ENCODE results near the gene SLC25A3.
"Not testable (repeated sequence)": the region's sequence is repeated elsewhere in the genome, so short reads cannot be mapped to it uniquely, and the experiment has no call there.

SLC25A3 gene

DNA sequence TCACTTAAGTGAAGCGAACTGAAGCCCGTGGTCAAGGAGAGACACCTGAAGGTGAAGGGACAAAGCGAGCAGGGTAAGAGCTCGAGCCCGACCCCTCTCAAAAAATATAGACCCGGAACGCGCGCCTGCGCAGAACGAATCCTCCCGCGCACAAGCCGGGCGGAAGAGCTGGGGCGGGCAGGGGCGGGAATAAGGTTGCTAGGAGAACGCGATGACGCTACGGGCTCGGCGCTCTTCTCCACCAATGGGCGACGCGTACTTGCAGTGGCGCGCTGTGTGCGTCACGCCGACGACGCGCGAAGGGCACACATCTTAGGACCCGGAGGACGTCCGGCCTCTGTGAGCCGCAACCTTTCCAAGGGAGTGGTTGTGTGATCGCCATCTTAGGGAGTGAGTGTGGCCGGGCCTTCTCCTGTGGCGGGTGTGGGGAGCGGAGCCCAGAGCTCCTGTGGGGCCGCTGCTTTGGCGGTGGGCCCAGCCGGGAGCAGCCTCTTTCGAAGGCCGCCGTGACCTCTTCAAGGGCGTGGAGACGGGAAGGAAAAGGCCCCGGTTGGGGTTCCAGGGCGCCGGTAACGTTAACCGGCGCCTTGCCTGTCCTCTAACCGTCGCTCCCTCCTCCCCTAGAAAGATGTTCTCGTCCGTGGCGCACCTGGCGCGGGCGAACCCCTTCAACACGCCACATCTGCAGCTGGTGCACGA lies at the start of gene SLC25A3:
Gene SLC25A3, plus strand, starts transcription at position 336 of the 699 bp plus-strand sequence. Its CDS starts 293 bp downstream, at position 629.
- peak within 1 kb of the TSS; percentile 97 for H3K4me3 ChIP-seq (ENCODE audit: low read length)
- DNase-seq (ENCODE audit: low read depth), result peak; percentile 98
- TF ChIP-seq, protein P1, sequence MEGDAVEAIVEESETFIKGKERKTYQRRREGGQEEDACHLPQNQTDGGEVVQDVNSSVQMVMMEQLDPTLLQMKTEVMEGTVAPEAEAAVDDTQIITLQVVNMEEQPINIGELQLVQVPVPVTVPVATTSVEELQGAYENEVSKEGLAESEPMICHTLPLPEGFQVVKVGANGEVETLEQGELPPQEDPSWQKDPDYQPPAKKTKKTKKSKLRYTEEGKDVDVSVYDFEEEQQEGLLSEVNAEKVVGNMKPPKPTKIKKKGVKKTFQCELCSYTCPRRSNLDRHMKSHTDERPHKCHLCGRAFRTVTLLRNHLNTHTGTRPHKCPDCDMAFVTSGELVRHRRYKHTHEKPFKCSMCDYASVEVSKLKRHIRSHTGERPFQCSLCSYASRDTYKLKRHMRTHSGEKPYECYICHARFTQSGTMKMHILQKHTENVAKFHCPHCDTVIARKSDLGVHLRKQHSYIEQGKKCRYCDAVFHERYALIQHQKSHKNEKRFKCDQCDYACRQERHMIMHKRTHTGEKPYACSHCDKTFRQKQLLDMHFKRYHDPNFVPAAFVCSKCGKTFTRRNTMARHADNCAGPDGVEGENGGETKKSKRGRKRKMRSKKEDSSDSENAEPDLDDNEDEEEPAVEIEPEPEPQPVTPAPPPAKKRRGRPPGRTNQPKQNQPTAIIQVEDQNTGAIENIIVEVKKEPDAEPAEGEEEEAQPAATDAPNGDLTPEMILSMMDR (IDR thresholded peaks at IDR 0.05; ENCODE audit: insufficient read depth, low read depth, low read length, missing control alignments), result no peak

- DNase-seq (ENCODE audit: low read depth), result no peak
- no peak overlapping the region for H3K4me3 ChIP-seq (ENCODE audit: low read length)
Observed at GRCh38 chr12:98543701-98544100, 49.8 kb upstream of the SLC25A3 start.

DNA sequence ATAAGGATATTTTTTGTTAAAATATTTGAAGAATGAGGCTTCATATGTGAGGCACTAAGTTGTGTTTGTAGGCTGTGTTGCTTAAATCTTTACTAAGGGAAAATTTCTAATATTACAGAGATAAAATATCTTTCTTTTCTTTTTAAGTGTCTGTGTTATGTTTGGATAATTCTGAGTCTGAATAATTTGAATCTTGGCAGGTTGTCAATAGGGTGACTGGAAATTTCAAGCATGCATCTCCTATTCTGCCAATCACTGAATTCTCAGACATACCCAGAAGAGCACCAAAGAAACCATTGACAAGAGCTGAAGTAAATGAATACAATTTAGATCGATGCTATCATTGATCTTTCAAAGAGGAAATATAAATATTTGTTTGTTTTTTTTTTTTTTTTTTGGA lies 48.7 kb upstream of the SLC25A3 start:
- TF ChIP-seq, protein P1 (IDR thresholded peaks at IDR 0.05; ENCODE audit: insufficient read depth, low read depth, low read length, missing control alignments), result no peak
- no peak overlapping the region for H3K4me3 ChIP-seq (ENCODE audit: low read length)
- DNase-seq (ENCODE audit: low read depth), result no peak

More at GRCh38 chr12:98543701-98544100, 49.8 kb upstream of the SLC25A3 start:
- TF ChIP-seq, protein P1 (IDR thresholded peaks at IDR 0.05; ENCODE audit: insufficient read depth, low read depth, low read length, missing control alignments), result no peak

GRCh38 chr12:98549371-98550110 lies 43.9 kb upstream of the SLC25A3 start:
- DNase-seq (ENCODE audit: low read depth), result no peak
- TF ChIP-seq, protein P1 (IDR thresholded peaks at IDR 0.05; ENCODE audit: insufficient read depth, low read depth, low read length, missing control alignments), result no peak
- H3K4me3 ChIP-seq (ENCODE audit: low read length), result no peak overlapping the region

GRCh38 chr12:98551787-98552186 lies 41.7 kb upstream of the SLC25A3 start:
- DNase-seq (ENCODE audit: low read depth), result no peak
- no peak overlapping the region for H3K4me3 ChIP-seq (ENCODE audit: low read length)
- TF ChIP-seq, protein P1 (IDR thresholded peaks at IDR 0.05; ENCODE audit: insufficient read depth, low read depth, low read length, missing control alignments), result no peak

- not testable (repeated sequence) for DNase-seq (ENCODE audit: low read depth); H3K4me3 ChIP-seq (ENCODE audit: low read length)
Observed at GRCh38 chr12:98558097-98558496, 35.4 kb upstream of the SLC25A3 start.

- H3K4me3 ChIP-seq (ENCODE audit: low read length), result no peak overlapping the region
- no peak for DNase-seq (ENCODE audit: low read depth)
- TF ChIP-seq, protein P1 (IDR thresholded peaks at IDR 0.05; ENCODE audit: insufficient read depth, low read depth, low read length, missing control alignments), result no peak
Observed at GRCh38 chr12:98559666-98560065, 33.8 kb upstream of the SLC25A3 start.
